ENCODE results near the gene PRSS48. TPM values are rescaled to one million over a fixed set of nuclear protein-coding genes. Genes with fewer than 3 reads are reported as not detected.

PRSS48 gene
- total RNA-seq, 1 experiment from 2014 or later, result not detected

GRCh38 chr4:151238477-151238876 is 38.5 kb upstream of the PRSS48 start:
- no peak overlapping the region for H3K27ac ChIP-seq (ENCODE audit: insufficient read length, low read depth, low read length)
- no peak overlapping the region for H4K5ac ChIP-seq (ENCODE audit: insufficient read length, low read depth, low read length)
- H3K79me2 ChIP-seq (ENCODE audit: insufficient read depth, low read length), result no peaks in the 10 kb centered on the region; the same call in 1 of the 2 replicates
- H3K4me2 ChIP-seq (ENCODE audit: insufficient read depth, insufficient read length, low read length), result no peak overlapping the region
- H2BK15ac ChIP-seq (ENCODE audit: low read depth, low read length), result no peak overlapping the region
- H4K91ac ChIP-seq (ENCODE audit: insufficient read length, low read depth, low read length), result no peak overlapping the region
- WGBS (ENCODE audit: extremely low coverage, insufficient read length, low lambda C conversion rate), result no CpG with 5 or more reads among the region's 3 CpGs
- no peak overlapping the region for H2BK5ac ChIP-seq (ENCODE audit: insufficient read length, low read length)
- H3K9ac ChIP-seq (ENCODE audit: extremely low read depth, insufficient read length, low read length), result no peak overlapping the region
- no peak overlapping the region for H3K14ac ChIP-seq (ENCODE audit: insufficient read depth, low read length)
- no peaks in the 10 kb centered on the region for H4K20me1 ChIP-seq (ENCODE audit: control insufficient read depth, insufficient read depth, insufficient read length)
- H2AK5ac ChIP-seq (ENCODE audit: insufficient read length, low read length), result no peak overlapping the region
- no peak overlapping the region for H3K18ac ChIP-seq (ENCODE audit: insufficient read length, low read depth, low read length)
- Mint-ChIP-seq H3K27ac (no peak overlapping the region; a peak in 1 of 7 replicates), H3K36me3 (ENCODE audit: insufficient read depth in 1 of 3, low read depth in 3 of 3) (peaks cover 10% of the 10 kb centered on the region in 3 experiments; a peak in 5 of 7 replicates), H3K4me3 (no peak overlapping the region), H3K9me3 (no peaks in the 10 kb centered on the region), H3K27me3 (ENCODE audit: low read depth) (no peaks in the 10 kb centered on the region), H3K4me1 (peaks cover 12 to 13% of the 10 kb centered on the region in 2 experiments)
- H2AFZ ChIP-seq (ENCODE audit: low read length), result no peak overlapping the region
- no peak overlapping the region for H2BK12ac ChIP-seq (ENCODE audit: insufficient read length, low read depth, low read length)
- DNase-seq, result no peak
- H3K23me2 ChIP-seq (ENCODE audit: insufficient read length, low read depth, low read length, poor library complexity, severe bottlenecking), result no peaks in the 10 kb centered on the region
- no peak for TF ChIP-seq CTCF (conservative IDR thresholded peaks at IDR 0.05)
- H3T11ph ChIP-seq (ENCODE audit: low read length), result no peak overlapping the region
- no peak overlapping the region for H3K56ac ChIP-seq (ENCODE audit: insufficient read length, low read depth, low read length)
- no peak overlapping the region for H4K8ac ChIP-seq (replicated peaks; ENCODE audit: insufficient read length, low read depth, low read length)
- H2BK120ac ChIP-seq (ENCODE audit: low read depth, low read length, poor library complexity, severe bottlenecking), result no peak overlapping the region
- no peaks in the 10 kb centered on the region for H3K27me3 ChIP-seq (ENCODE audit: insufficient read depth, low read length)
- H3K23ac ChIP-seq (ENCODE audit: insufficient read length, low read depth, low read length), result no peak overlapping the region
- peaks cover 3% of the 10 kb centered on the region for H3K79me1 ChIP-seq (ENCODE audit: insufficient read depth, low read depth, low read length, poor library complexity, severe bottlenecking)
- no peaks in the 10 kb centered on the region for H3K9me3 ChIP-seq (ENCODE audit: control insufficient read depth, low read depth, low read length)
- H3K4me1 ChIP-seq (ENCODE audit: insufficient read depth, low read length), result no peaks in the 10 kb centered on the region
- no peak overlapping the region for H2BK20ac ChIP-seq (ENCODE audit: low read depth, low read length, poor library complexity, severe bottlenecking)
- no peak overlapping the region for H3K4ac ChIP-seq (ENCODE audit: low read depth, low read length)

Measured in H9 (cell line).